WTC11 (cell line): ENCODE data around the gene RAP1GDS1.

Experiments
- CREB1 ChIP-seq: sonication (generic); formaldehyde crosslinking; IDR thresholded peaks from 2 replicates; pipeline ENCODE4 v1.8.0; 2023; ENCODE audit warnings: mild to moderate bottlenecking, missing genetic modification reagents
- E2F4 ChIP-seq: sonication (generic); formaldehyde crosslinking; IDR thresholded peaks from 2 replicates; pipeline ENCODE4 v1.8.1; 2022; ENCODE audit warnings: low read depth, mild to moderate bottlenecking, moderate library complexity, missing genetic modification reagents, borderline replicate concordance
- NFYB ChIP-seq: sonication (generic); formaldehyde crosslinking; conservative IDR thresholded peaks from 2 replicates; pipeline ENCODE4 v1.8.0; 2022; ENCODE audit warnings: low read depth, missing genetic modification reagents
- OVOL2 ChIP-seq: fragments of 250-450 bp; sonication (Bioruptor Pico); IDR thresholded peaks from 2 replicates; pipeline ENCODE4 v1.9.0; 2021; ENCODE audit warnings: mild to moderate bottlenecking, borderline replicate concordance
- SP1 ChIP-seq: sonication (generic); formaldehyde crosslinking; conservative IDR thresholded peaks from 2 replicates; pipeline ENCODE4 v1.8.1; 2022; ENCODE audit warnings: missing genetic modification reagents
- TEAD4 ChIP-seq: sonication (generic); formaldehyde crosslinking; IDR thresholded peaks from 2 replicates; pipeline ENCODE4 v1.8.0; 2022; ENCODE audit warnings: mild to moderate bottlenecking, missing genetic modification reagents
- ZBTB21 ChIP-seq: sonication (generic); formaldehyde crosslinking; IDR thresholded peaks from 2 replicates; pipeline ENCODE4 v1.8.1; 2023; ENCODE audit warnings: mild to moderate bottlenecking, missing genetic modification reagents, borderline replicate concordance
- ZBTB43 ChIP-seq: sonication (generic); formaldehyde crosslinking; IDR thresholded peaks from 2 replicates; pipeline ENCODE4 v1.8.1; 2023; ENCODE audit warnings: mild to moderate bottlenecking, missing genetic modification reagents
- ZNF396 ChIP-seq: fragments of 250-450 bp; sonication (Bioruptor Pico); IDR thresholded peaks from 2 replicates; pipeline ENCODE4 v1.8.0; 2021; ENCODE audit warnings: mild to moderate bottlenecking, moderate library complexity, borderline replicate concordance
- TF ChIP-seq, protein P1 (sequence below): fragments of 200-600 bp; IDR thresholded peaks from 2 replicates; pipeline ENCODE4 v1.8.0; 2022; ENCODE audit warnings: antibody characterized with exemption
- TF ChIP-seq, protein P2 (sequence below): sonication (generic); formaldehyde crosslinking; IDR thresholded peaks from 2 replicates; pipeline ENCODE4 v1.8.1; 2023; ENCODE audit warnings: mild to moderate bottlenecking, missing genetic modification reagents
- TF ChIP-seq, protein P3 (sequence below): fragments of 250-450 bp; sonication (Bioruptor Pico); IDR thresholded peaks from 2 replicates; pipeline ENCODE4 v1.9.0; 2021; ENCODE audit warnings: moderate library complexity, mild to moderate bottlenecking, inconsistent platforms, borderline replicate concordance
- TF ChIP-seq, protein P4 (sequence below): sonication (generic); formaldehyde crosslinking; IDR thresholded peaks from 2 replicates; pipeline ENCODE4 v1.8.1; 2023; ENCODE audit warnings: mild to moderate bottlenecking, moderate library complexity, missing genetic modification reagents

DNA sequence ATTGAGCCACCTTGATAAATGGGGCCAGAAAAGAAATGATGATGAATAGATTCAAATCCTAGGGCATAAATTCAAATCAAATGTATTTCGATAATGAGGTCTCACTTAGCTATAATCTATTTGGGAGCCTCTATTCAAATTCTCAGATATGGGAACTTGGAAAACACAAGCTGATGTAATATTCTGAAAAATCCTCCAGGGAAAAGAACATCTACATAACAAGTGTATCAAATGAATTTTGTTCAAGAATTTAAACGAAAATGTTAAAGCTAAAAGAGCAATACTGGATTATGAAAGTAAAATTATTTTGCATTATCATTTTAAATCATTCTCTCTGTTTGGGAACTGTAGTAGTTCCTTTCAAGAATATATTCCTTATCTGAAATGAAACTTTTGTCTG is 38.9 kb upstream of the RAP1GDS1 start:
- TF ChIP-seq CREB1 (CRISPR knock-in tag) (no peak), SP1 (CRISPR knock-in tag) (no peak), ZNF396 (CRISPR knock-in tag) (no peak), ZBTB43 (CRISPR knock-in tag) (no peak), ZBTB21 (CRISPR knock-in tag) (no peak), E2F4 (CRISPR knock-in tag) (no peak), NFYB (no peak), TEAD4 (CRISPR knock-in tag) (no peak), OVOL2 (no peak)
- TF ChIP-seq, protein P1, sequence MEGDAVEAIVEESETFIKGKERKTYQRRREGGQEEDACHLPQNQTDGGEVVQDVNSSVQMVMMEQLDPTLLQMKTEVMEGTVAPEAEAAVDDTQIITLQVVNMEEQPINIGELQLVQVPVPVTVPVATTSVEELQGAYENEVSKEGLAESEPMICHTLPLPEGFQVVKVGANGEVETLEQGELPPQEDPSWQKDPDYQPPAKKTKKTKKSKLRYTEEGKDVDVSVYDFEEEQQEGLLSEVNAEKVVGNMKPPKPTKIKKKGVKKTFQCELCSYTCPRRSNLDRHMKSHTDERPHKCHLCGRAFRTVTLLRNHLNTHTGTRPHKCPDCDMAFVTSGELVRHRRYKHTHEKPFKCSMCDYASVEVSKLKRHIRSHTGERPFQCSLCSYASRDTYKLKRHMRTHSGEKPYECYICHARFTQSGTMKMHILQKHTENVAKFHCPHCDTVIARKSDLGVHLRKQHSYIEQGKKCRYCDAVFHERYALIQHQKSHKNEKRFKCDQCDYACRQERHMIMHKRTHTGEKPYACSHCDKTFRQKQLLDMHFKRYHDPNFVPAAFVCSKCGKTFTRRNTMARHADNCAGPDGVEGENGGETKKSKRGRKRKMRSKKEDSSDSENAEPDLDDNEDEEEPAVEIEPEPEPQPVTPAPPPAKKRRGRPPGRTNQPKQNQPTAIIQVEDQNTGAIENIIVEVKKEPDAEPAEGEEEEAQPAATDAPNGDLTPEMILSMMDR = no peak
- TF ChIP-seq, protein P2, sequence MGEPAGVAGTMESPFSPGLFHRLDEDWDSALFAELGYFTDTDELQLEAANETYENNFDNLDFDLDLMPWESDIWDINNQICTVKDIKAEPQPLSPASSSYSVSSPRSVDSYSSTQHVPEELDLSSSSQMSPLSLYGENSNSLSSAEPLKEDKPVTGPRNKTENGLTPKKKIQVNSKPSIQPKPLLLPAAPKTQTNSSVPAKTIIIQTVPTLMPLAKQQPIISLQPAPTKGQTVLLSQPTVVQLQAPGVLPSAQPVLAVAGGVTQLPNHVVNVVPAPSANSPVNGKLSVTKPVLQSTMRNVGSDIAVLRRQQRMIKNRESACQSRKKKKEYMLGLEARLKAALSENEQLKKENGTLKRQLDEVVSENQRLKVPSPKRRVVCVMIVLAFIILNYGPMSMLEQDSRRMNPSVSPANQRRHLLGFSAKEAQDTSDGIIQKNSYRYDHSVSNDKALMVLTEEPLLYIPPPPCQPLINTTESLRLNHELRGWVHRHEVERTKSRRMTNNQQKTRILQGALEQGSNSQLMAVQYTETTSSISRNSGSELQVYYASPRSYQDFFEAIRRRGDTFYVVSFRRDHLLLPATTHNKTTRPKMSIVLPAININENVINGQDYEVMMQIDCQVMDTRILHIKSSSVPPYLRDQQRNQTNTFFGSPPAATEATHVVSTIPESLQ (CRISPR knock-in tag) = no peak
- TF ChIP-seq, protein P3, sequence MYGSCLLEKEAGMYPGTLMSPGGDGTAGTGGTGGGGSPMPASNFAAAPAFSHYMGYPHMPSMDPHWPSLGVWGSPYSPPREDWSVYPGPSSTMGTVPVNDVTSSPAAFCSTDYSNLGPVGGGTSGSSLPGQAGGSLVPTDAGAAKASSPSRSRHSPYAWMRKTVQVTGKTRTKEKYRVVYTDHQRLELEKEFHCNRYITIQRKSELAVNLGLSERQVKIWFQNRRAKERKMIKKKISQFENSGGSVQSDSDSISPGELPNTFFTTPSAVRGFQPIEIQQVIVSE (CRISPR knock-in tag) = no peak
- TF ChIP-seq, protein P4, sequence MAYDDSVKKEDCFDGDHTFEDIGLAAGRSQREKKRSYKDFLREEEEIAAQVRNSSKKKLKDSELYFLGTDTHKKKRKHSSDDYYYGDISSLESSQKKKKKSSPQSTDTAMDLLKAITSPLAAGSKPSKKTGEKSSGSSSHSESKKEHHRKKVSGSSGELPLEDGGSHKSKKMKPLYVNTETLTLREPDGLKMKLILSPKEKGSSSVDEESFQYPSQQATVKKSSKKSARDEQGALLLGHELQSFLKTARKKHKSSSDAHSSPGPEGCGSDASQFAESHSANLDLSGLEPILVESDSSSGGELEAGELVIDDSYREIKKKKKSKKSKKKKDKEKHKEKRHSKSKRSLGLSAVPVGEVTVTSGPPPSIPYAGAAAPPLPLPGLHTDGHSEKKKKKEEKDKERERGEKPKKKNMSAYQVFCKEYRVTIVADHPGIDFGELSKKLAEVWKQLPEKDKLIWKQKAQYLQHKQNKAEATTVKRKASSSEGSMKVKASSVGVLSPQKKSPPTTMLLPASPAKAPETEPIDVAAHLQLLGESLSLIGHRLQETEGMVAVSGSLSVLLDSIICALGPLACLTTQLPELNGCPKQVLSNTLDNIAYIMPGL (CRISPR knock-in tag) = no peak
